Loucy (cell line): ENCODE data around the gene MAST4.
A peak's percentile ranks its signal among the peaks of the same experiment; 100 is the strongest.

ENCODE experiments used
- H2AFZ ChIP-seq: fragments of 200-600 bp; sonication (generic); 2 replicates; pipeline ENCODE4 v1.6.0; 2016; ENCODE audit warnings: antibody characterized with exemption, mild to moderate bottlenecking, low read length, moderate library complexity
- H3F3A ChIP-seq: fragments of 200-600 bp; 2 replicates; pipeline ENCODE4 v1.6.0; 2016; ENCODE audit warnings: antibody characterized with exemption, low read depth, mild to moderate bottlenecking
- H3K27me3 ChIP-seq: fragments of 200-600 bp; sonication (generic); 2 replicates; pipeline ENCODE4 v1.6.1; 2014; ENCODE audit warnings: low read length, mild to moderate bottlenecking; ENCODE audit not compliant: insufficient read depth, poor library complexity, severe bottlenecking
- H3K36me3 ChIP-seq: fragments of 200-600 bp; sonication (generic); 2 replicates; pipeline ENCODE4 v1.6.1; 2016; ENCODE audit warnings: low read length; ENCODE audit not compliant: insufficient read depth
- H3K4me1 ChIP-seq: fragments of 200-600 bp; sonication (generic); 2 replicates; pipeline ENCODE4 v1.5.1; 2014; ENCODE audit warnings: low read length, mild to moderate bottlenecking; ENCODE audit not compliant: insufficient read depth, poor library complexity, severe bottlenecking
- H3K4me2 ChIP-seq: fragments of 200-600 bp; sonication (generic); 2 replicates; pipeline ENCODE4 v1.6.0; 2014; ENCODE audit warnings: antibody characterized with exemption, low read length, low read depth, mild to moderate bottlenecking; ENCODE audit not compliant: poor library complexity, severe bottlenecking
- H3K4me3 ChIP-seq: fragments of 200-600 bp; sonication (generic); 2 replicates; pipeline ENCODE4 v1.5.1; 2014; ENCODE audit warnings: low read length, mild to moderate bottlenecking, mixed read lengths; ENCODE audit not compliant: poor library complexity, severe bottlenecking
- H3K79me2 ChIP-seq: fragments of 200-600 bp; sonication (generic); 2 replicates; pipeline ENCODE4 v1.6.1; 2014; ENCODE audit warnings: low read length; ENCODE audit not compliant: insufficient read depth
- H3K9ac ChIP-seq: fragments of 200-600 bp; sonication (generic); 2 replicates; pipeline ENCODE4 v1.6.0; 2014; ENCODE audit warnings: mild to moderate bottlenecking, low read depth, low read length, moderate library complexity; ENCODE audit not compliant: poor library complexity, severe bottlenecking
- H3K9me2 ChIP-seq: fragments of 200-600 bp; sonication (generic); replicated peaks from 2 replicates; pipeline ENCODE4 v1.6.1; 2016; ENCODE audit warnings: low read depth, low read length, mixed read lengths
- H3K9me3 ChIP-seq: fragments of 200-600 bp; sonication (generic); 2 replicates; pipeline ENCODE4 v1.6.1; 2014; ENCODE audit warnings: mild to moderate bottlenecking, antibody characterized with exemption, low read length, low read depth; ENCODE audit not compliant: insufficient read depth
- H4K20me1 ChIP-seq: fragments of 200-600 bp; sonication (generic); 2 replicates; pipeline ENCODE4 v1.6.0; 2014; ENCODE audit warnings: antibody characterized with exemption, low read length, mild to moderate bottlenecking; ENCODE audit not compliant: insufficient read depth, poor library complexity, severe bottlenecking
- EZH2phosphoT487 ChIP-seq: fragments of 200-600 bp; IDR thresholded peaks from 2 replicates; pipeline ENCODE4 v1.6.1; 2018; ENCODE audit warnings: antibody characterized with exemption, mild to moderate bottlenecking, moderate library complexity, borderline replicate concordance
- TF ChIP-seq, protein P1 (sequence below): fragments of 200-600 bp; sonication (generic); conservative IDR thresholded peaks from 2 replicates; pipeline ENCODE4 v1.5.1; 2014; ENCODE audit warnings: mild to moderate bottlenecking, antibody characterized with exemption, low read length

The MAST4 gene

GRCh38 chr5:66812291-66812690 is 216.1 kb downstream of the MAST4 start:
- Histone ChIP-seq H3F3A (no peaks in the 10 kb centered on the region), H4K20me1 (no peaks in the 10 kb centered on the region), H2AFZ (no peak overlapping the region), H3K9me2 (no peaks in the 10 kb centered on the region), H3K4me2 (no peak overlapping the region), H3K9me3 (no peaks in the 10 kb centered on the region), H3K4me3 (no peak overlapping the region), H3K36me3 (no peaks in the 10 kb centered on the region), H3K4me1 (no peaks in the 10 kb centered on the region), H3K79me2 (no peaks in the 10 kb centered on the region), H3K9ac (no peak overlapping the region), H3K27me3 (no peaks in the 10 kb centered on the region)
- TF ChIP-seq EZH2phosphoT487, result no peak
- TF ChIP-seq, protein P1, sequence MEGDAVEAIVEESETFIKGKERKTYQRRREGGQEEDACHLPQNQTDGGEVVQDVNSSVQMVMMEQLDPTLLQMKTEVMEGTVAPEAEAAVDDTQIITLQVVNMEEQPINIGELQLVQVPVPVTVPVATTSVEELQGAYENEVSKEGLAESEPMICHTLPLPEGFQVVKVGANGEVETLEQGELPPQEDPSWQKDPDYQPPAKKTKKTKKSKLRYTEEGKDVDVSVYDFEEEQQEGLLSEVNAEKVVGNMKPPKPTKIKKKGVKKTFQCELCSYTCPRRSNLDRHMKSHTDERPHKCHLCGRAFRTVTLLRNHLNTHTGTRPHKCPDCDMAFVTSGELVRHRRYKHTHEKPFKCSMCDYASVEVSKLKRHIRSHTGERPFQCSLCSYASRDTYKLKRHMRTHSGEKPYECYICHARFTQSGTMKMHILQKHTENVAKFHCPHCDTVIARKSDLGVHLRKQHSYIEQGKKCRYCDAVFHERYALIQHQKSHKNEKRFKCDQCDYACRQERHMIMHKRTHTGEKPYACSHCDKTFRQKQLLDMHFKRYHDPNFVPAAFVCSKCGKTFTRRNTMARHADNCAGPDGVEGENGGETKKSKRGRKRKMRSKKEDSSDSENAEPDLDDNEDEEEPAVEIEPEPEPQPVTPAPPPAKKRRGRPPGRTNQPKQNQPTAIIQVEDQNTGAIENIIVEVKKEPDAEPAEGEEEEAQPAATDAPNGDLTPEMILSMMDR, result no peak

DNA sequence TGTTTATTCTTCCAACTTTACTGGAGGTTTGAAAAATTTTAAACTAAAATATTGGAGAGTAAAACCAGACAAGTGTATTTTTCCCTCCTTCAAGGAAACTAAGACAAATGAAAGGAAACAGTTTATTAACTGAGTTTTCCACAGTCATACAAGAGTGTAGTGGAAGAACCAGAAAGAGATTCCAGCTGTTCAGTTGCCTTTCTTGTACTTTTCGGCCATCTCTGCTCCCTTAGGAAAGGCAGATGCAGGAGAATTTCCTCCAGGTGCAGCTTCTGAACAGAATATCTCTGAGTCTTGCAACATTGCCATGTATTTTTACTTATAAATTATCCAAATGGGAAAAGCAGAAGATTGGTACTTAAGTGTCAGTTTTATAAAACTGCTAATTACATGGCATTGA is 217.1 kb downstream of the MAST4 start:
- Histone ChIP-seq H3K36me3 (no peaks in the 10 kb centered on the region), H3K79me2 (no peaks in the 10 kb centered on the region), H2AFZ (no peak overlapping the region), H3K4me1 (no peaks in the 10 kb centered on the region), H3K9me3 (no peaks in the 10 kb centered on the region), H3K4me3 (no peak overlapping the region), H3K9me2 (no peaks in the 10 kb centered on the region), H4K20me1 (no peaks in the 10 kb centered on the region), H3F3A (no peaks in the 10 kb centered on the region), H3K9ac (no peak overlapping the region), H3K27me3 (no peaks in the 10 kb centered on the region), H3K4me2 (no peak overlapping the region)
- TF ChIP-seq, protein P1, result no peak
- no peak for TF ChIP-seq EZH2phosphoT487

GRCh38 chr5:66814146-66814991 is 218.2 kb downstream of the MAST4 start:
- Histone ChIP-seq H3F3A (no peaks in the 10 kb centered on the region), H3K9me3 (no peaks in the 10 kb centered on the region), H3K4me2 (no peak overlapping the region), H3K36me3 (no peaks in the 10 kb centered on the region), H3K9ac (no peak overlapping the region), H2AFZ (no peak overlapping the region; the same call in 1 of the 2 replicates), H3K27me3 (no peaks in the 10 kb centered on the region), H3K9me2 (no peaks in the 10 kb centered on the region), H3K4me1 (no peaks in the 10 kb centered on the region), H3K4me3 (peak overlapping the region; percentile 11), H3K79me2 (no peaks in the 10 kb centered on the region), H4K20me1 (no peaks in the 10 kb centered on the region)
- TF ChIP-seq, protein P1, result peak; percentile 83
- no peak for TF ChIP-seq EZH2phosphoT487
